Stimulated activated naive B cell treated with anti-CD40 and anti-IgM and Interleukin-4, amounts not matched to agents 10 μg/mL and 1 μg/mL and 100 μg/mL, for 72 hours (primary cell): ENCODE measurements around the gene ZBTB32.

Experiments
- ATAC-seq, 2 donors: fragments of 150-1000 bp; cut with Tn5 transposase; replicated peaks; 2 replicates each; pipeline ENCODE4 v1.10.0; 2021; ENCODE audit warnings: moderate library complexity in 1 of 2
- DNase-seq: peaks from one replicate; pipeline ENCODE4 v3.0.0; 2021
- H3K27ac Mint-ChIP-seq: one replicate; pipeline ENCODE4 v1.8.0; 2022; ENCODE audit warnings: mild to moderate bottlenecking, mixed read lengths
- H3K27me3 Mint-ChIP-seq, 2 donors: one replicate each; pipeline ENCODE4 v1.8.0; 2022; ENCODE audit warnings: mixed read lengths in 2 of 2
- H3K36me3 Mint-ChIP-seq, 2 donors: one replicate each; pipeline ENCODE4 v1.8.0; 2022; ENCODE audit warnings: mixed read lengths in 2 of 2, mild to moderate bottlenecking in 1 of 2
- H3K4me1 Mint-ChIP-seq, 2 donors: one replicate each; pipeline ENCODE4 v1.8.0; 2022; ENCODE audit warnings: mixed read lengths in 2 of 2, mild to moderate bottlenecking in 1 of 2
- H3K4me3 Mint-ChIP-seq, 2 donors: one replicate each; pipeline ENCODE4 v1.8.0; 2022; ENCODE audit warnings: mild to moderate bottlenecking in 2 of 2, mixed read lengths in 2 of 2, moderate library complexity in 1 of 2
- H3K9me3 Mint-ChIP-seq, 2 donors: one replicate each; pipeline ENCODE4 v1.8.0; 2022; ENCODE audit warnings: mixed read lengths in 2 of 2, mild to moderate bottlenecking in 1 of 2

The ZBTB32 gene

DNA sequence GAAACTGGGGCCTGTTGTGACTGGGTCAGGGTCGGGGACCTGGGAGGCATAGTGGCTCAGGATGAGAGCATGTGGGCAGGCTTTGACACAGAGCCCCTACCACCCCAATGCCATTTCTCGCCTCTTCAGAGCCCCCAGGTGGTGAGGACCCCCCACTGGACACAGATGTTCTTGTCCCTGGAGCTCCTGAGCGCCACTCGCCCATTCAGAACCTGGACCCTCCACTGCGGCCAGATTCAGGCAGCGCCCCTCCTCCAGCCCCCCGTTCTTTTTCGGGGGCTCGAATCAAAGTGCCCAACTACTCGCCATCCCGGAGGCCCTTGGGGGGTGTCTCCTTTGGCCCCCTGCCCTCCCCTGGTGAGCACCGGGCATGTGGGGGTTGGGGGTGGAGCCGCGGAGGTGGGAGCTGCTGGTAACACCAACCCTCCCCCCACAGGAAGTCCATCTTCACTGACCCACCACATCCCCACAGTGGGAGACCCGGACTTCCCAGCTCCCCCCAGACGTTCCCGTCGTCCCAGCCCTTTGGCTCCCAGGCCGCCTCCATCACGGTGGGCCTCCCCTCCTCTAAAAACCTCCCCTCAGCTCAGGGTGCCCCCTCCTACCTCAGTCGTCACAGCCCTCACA lies 27.5 kb downstream of the ZBTB32 start:
- no peaks in the 10 kb centered on the region for H3K9me3 Mint-ChIP-seq
- H3K4me3 Mint-ChIP-seq = no peak overlapping the region
- ATAC-seq = no peak
- H3K27ac Mint-ChIP-seq = peak overlapping the region; percentile 68
- DNase-seq = no peak
- no peaks in the 10 kb centered on the region for H3K27me3 Mint-ChIP-seq
- peaks cover 17 to 34% of the 10 kb centered on the region in 2 donors for H3K4me1 Mint-ChIP-seq
- peaks cover 76 to 78% of the 10 kb centered on the region in 2 donors for H3K36me3 Mint-ChIP-seq

DNA sequence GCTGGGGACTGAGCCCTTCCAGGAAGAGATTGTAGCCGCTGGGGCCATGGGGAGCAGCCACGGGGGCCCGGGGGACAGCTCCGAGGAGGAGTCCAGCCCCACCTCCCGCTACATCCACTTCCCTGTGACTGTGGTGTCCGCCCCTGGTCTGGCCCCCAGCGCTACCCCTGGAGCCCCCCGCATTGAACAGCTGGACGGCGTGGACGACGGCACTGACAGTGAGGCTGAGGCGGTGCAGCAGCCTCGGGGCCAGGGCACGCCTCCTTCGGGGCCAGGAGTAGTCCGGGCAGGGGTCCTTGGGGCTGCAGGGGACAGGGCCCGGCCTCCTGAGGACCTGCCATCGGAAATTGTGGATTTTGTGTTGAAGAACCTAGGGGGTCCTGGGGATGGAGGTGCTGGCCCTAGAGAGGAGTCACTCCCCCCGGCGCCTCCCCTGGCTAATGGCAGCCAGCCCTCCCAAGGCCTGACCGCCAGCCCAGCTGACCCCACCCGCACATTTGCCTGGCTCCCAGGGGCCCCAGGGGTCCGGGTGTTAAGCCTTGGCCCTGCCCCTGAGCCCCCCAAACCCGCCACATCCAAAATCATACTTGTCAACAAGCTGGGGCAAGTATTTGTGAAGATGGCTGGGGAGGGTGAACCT lies 28.3 kb downstream of the ZBTB32 start:
- no peaks in the 10 kb centered on the region for H3K9me3 Mint-ChIP-seq
- H3K4me1 Mint-ChIP-seq = peaks cover 23 to 41% of the 10 kb centered on the region in 2 donors
- no peak for ATAC-seq
- H3K27ac Mint-ChIP-seq = peak overlapping the region; percentile 68
- no peak overlapping the region for H3K4me3 Mint-ChIP-seq
- H3K27me3 Mint-ChIP-seq = no peaks in the 10 kb centered on the region
- DNase-seq = no peak
- H3K36me3 Mint-ChIP-seq = peaks cover 75 to 81% of the 10 kb centered on the region in 2 donors

DNA sequence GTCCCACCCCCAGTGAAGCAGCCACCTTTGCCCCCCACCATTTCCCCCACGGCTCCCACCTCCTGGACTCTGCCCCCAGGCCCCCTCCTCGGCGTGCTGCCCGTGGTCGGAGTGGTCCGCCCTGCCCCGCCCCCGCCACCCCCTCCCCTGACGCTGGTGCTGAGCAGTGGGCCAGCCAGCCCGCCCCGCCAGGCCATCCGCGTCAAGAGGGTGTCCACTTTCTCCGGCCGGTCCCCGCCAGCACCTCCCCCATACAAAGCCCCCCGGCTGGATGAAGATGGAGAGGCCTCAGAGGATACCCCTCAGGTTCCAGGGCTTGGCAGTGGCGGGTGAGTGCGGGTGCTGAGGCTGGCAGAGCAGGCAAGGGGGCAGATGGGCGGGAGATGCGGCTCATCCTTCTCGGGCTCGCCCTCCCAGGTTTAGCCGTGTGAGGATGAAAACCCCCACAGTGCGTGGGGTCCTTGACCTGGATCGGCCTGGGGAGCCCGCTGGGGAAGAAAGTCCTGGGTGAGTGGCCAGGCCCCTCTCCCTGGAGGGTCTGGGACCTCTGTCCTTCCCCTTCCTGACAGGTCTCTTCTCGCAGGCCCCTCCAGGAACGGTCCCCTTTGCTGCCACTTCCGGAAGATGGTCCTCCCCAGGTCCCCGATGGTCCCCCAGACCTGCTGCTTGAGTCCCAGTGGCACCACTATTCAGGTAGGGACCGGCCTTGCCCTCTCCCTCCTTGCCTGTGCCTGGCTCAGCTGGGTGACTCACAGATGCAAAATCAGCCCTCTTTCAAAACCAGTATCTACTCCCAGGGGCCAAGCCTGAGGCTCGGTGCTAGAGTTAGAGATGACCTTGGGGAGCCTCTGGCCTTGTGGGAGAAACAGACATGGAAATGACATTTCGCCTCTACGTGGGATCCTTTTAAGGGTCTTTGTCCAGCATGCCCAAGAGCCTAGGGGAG lies 29.1 kb downstream of the ZBTB32 start:
- H3K27ac Mint-ChIP-seq = peak overlapping the region; percentile 59
- no peak for ATAC-seq
- H3K9me3 Mint-ChIP-seq = no peaks in the 10 kb centered on the region
- peaks cover 69 to 81% of the 10 kb centered on the region in 2 donors for H3K36me3 Mint-ChIP-seq
- H3K4me1 Mint-ChIP-seq = peaks cover 20 to 43% of the 10 kb centered on the region in 2 donors
- H3K4me3 Mint-ChIP-seq = no peak overlapping the region
- DNase-seq = no peak
- no peaks in the 10 kb centered on the region for H3K27me3 Mint-ChIP-seq

DNA sequence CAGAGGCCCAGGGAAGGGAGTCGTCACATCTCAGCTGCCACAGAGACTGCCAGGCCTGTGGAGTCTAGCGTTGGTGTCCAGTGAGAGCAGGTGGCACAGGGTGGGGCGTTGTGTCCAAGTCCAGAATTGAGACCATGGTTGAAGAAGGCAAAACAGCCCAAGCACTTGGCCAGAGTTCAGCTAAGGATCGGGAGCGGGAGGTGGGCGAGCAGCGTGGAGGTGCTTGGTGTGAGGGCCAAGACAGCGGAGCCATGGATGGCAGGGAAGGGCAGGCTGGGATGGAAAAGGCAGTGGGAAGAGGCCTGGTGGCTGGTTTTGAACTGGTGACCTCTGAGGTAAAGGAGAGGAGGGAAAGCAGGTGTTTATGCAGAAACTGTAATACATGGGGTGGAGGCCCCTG lies 29.9 kb downstream of the ZBTB32 start:
- no peak for DNase-seq
- Mint-ChIP-seq H3K4me3 (no peak overlapping the region), H3K36me3 (peaks cover 66 to 83% of the 10 kb centered on the region in 2 donors), H3K9me3 (no peaks in the 10 kb centered on the region), H3K4me1 (peaks cover 25 to 51% of the 10 kb centered on the region in 2 donors), H3K27me3 (no peaks in the 10 kb centered on the region), H3K27ac (no peak overlapping the region)
- ATAC-seq = no peak

DNA sequence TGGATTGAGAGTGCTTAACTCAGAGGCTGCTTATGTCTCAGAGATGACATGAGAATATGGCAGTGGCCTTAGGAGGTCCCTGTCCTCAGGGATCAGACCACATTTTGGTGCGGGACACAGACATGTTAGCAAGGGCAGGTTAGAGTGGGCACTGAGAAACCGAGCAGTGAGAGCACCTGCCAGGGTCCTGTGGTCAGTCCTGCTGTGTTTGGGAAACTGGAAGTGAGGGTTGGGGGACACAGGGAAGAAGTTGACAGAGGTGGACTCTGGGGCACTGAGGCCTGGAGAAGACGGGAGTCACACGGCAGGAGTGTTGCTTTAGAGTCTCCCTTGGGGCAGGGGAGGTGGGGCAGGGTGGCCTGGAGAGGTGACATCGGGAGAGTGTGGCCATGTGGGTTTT lies 30.5 kb downstream of the ZBTB32 start:
- Mint-ChIP-seq H3K4me3 (no peak overlapping the region), H3K4me1 (peaks cover 29 to 57% of the 10 kb centered on the region in 2 donors), H3K36me3 (peaks cover 60 to 86% of the 10 kb centered on the region in 2 donors), H3K27ac (no peak overlapping the region), H3K27me3 (no peaks in the 10 kb centered on the region), H3K9me3 (no peaks in the 10 kb centered on the region)
- ATAC-seq = no peak
- no peak for DNase-seq

DNA sequence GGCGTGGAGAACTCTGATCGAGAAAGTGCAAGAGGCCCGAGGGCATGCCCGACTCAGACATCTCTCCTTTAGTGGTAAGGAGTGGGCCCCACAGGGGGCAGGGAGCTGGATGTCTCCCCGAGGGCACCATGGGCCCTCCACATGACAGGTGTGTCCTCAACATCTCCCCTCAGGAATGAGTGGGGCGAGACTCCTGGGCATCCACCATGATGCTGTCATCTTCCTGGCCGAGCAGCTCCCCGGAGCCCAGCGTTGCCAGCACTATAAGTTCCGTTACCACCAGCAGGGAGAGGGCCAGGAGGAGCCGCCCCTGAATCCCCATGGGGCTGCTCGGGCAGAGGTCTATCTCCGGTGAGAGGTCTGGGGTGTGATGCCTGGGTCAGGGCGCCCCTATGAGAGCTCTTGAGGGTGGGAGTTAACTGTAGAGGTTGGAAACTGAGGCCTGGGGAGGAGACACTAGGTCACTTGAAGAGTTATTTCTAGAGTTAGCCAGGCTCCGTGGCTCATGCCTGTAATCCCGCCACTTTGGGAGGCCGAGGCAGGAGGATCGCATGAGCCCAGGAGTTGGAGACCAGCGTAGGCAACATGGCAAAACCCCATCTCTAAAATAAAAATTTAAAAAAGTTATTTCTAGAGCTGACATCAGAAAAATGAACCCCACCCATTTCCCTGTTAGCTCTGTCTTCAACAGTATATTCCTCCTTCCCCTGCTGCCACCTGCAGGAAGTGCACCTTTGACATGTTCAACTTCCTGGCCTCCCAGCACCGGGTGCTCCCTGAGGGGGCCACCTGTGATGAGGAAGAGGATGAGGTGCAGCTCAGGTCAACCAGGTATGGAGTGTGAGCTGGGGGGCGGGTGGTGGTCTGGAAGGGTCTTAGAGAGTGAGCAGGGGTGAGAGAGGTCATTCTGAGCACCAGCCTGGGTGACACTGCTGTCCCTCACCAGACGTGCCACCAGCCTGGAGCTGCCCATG lies 32.8 kb downstream of the ZBTB32 start:
- ATAC-seq (no peak), DNase-seq (no peak)
- H3K36me3 Mint-ChIP-seq = peaks cover 55 to 81% of the 10 kb centered on the region in 2 donors

DNA sequence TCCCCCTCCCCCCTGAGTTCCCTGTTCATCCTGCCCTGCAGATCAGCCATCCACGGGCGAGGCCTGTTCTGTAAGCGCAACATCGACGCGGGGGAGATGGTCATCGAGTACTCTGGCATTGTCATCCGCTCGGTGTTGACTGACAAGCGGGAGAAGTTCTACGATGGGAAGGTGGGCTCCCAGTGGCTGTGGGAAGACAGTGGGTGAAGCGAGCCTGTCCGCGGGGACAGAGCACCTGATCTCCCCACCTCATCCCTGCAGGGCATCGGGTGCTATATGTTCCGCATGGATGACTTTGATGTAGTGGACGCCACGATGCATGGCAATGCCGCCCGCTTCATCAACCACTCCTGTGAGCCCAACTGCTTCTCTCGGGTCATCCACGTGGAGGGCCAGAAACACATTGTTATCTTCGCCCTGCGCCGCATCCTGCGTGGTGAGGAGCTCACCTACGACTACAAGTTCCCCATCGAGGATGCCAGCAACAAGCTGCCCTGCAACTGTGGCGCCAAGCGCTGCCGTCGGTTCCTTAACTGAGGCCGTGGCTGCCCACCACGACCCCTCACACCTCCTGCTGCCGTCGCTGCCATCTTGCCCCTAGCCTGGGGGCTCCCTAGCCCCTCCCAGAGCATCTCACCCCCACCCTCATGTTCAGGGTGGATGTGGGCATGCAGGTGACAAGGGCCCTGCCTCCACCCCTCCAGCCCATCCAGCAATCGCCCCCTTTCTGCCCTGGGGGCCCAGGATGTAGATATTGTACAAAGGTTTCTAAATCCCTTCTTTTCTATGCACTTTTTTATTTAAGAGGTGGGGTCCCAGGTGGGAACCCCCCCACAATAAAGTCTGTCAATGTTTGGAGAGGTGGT lies 33.9 kb downstream of the ZBTB32 start:
- H3K27ac Mint-ChIP-seq = peak overlapping the region; percentile 92
- no peaks in the 10 kb centered on the region for H3K27me3 Mint-ChIP-seq
- ATAC-seq (no peak), DNase-seq (no peak)
- peak overlapping the region; percentile 40 to 57 for H3K4me3 Mint-ChIP-seq
- no peaks in the 10 kb centered on the region for H3K9me3 Mint-ChIP-seq
- peaks cover 42 to 74% of the 10 kb centered on the region in 2 donors for H3K4me1 Mint-ChIP-seq
- H3K36me3 Mint-ChIP-seq = peaks cover 62 to 82% of the 10 kb centered on the region in 2 donors

More for the DNA sequence above, 32.8 kb downstream of the ZBTB32 start:
- Mint-ChIP-seq H3K4me3 (peak overlapping the region in 1 of 2 donors; percentile 49), H3K9me3 (no peaks in the 10 kb centered on the region), H3K4me1 (peaks cover 35 to 63% of the 10 kb centered on the region in 2 donors), H3K27me3 (no peaks in the 10 kb centered on the region), H3K27ac (peak overlapping the region; percentile 89)

DNA sequence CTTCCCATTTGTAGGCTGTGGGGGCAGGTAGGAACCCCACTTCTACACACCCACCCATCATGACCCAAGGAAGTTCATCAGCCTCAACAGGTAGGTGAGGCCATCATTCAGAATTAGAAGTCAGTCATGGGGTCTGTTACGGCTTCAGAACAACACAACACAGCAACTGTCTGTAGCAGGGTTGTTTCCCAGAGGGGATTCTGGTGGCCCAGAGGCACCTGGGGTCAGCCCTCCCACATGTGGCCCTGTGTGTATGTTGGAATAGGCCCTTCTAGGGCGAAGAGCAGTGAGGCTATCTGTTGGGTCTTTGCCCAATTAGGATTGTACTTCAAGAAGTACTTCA lies 34.5 kb downstream of the ZBTB32 start:
- no peaks in the 10 kb centered on the region for H3K9me3 Mint-ChIP-seq
- H3K4me1 Mint-ChIP-seq = peaks cover 43 to 78% of the 10 kb centered on the region in 2 donors
- H3K27me3 Mint-ChIP-seq = no peaks in the 10 kb centered on the region
- H3K27ac Mint-ChIP-seq = peak overlapping the region; percentile 92
- ATAC-seq = no peak
- peak overlapping the region; percentile 40 to 57 for H3K4me3 Mint-ChIP-seq
- DNase-seq = no peak
- H3K36me3 Mint-ChIP-seq = peaks cover 62 to 76% of the 10 kb centered on the region in 2 donors

DNA sequence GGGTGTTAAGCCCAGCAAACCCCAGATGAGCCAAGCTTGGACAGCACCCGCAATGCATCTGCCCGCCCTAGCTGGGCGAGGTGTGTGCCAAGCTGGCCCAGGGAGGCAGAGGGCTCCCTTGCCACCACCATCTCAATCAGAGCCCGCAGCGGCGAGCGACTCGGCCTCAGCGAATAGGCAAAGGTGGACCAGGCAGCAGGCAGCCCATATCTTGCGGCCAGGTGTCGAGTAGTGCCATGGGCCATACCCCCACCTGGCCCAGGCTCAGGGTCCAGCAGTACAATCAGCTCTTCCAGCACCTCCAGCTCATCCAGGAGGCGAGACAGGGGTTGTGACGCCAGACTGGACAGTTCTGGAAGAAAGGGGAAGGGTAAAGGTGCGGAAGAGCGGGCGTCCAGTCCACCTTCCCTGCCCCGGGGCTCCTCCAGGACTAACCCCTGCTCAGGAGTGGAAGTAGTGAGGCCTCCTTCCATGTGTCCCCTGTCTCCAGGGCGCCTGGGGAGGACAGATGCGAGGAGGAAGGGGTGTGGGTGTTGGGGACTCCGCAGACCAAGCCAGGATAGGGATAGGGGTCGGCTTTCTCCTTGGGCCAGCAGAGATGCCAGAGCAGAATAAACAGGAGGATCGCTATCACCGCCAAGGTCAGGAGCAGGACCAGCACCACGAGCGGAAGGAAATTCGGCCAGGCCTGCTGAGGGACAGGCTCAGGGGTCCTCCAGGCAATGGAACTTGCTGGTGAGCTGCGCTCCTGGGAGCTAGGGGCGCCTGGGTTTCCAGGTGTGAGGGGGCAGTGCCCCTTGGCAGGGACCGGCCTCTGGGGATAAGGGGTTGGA lies 35.1 kb downstream of the ZBTB32 start:
- Mint-ChIP-seq H3K36me3 (peaks cover 60 to 76% of the 10 kb centered on the region in 2 donors), H3K27ac (peak overlapping the region; percentile 73), H3K4me1 (peaks cover 44 to 78% of the 10 kb centered on the region in 2 donors), H3K4me3 (peak overlapping the region; percentile 96 to 97), H3K27me3 (no peaks in the 10 kb centered on the region), H3K9me3 (no peaks in the 10 kb centered on the region)
- no peak for DNase-seq
- ATAC-seq = no peak

DNA sequence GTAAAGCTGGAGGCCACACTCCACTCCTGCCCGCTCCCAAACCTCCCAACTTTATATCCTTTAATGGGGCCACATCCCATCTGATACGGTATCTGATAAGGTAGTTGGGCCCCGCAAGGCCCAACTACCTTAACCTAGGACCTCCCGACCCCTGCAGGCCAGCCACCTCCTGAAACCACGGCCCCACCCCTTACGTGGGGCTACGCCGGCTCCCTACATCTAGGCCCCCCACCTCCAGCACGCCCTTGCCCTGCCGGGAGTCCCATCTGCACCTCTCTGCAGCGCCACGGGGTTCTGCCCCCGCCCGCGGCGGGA lies 35.7 kb downstream of the ZBTB32 start:
- ATAC-seq (peak; percentile 8 to 10), DNase-seq (no peak)
- H3K27ac Mint-ChIP-seq = peak overlapping the region; percentile 98
- no peaks in the 10 kb centered on the region for H3K27me3 Mint-ChIP-seq
- peak overlapping the region; percentile 96 to 97 for H3K4me3 Mint-ChIP-seq
- H3K4me1 Mint-ChIP-seq = peaks cover 44 to 73% of the 10 kb centered on the region in 2 donors
- H3K9me3 Mint-ChIP-seq = no peaks in the 10 kb centered on the region
- H3K36me3 Mint-ChIP-seq = peaks cover 55 to 74% of the 10 kb centered on the region in 2 donors

DNA sequence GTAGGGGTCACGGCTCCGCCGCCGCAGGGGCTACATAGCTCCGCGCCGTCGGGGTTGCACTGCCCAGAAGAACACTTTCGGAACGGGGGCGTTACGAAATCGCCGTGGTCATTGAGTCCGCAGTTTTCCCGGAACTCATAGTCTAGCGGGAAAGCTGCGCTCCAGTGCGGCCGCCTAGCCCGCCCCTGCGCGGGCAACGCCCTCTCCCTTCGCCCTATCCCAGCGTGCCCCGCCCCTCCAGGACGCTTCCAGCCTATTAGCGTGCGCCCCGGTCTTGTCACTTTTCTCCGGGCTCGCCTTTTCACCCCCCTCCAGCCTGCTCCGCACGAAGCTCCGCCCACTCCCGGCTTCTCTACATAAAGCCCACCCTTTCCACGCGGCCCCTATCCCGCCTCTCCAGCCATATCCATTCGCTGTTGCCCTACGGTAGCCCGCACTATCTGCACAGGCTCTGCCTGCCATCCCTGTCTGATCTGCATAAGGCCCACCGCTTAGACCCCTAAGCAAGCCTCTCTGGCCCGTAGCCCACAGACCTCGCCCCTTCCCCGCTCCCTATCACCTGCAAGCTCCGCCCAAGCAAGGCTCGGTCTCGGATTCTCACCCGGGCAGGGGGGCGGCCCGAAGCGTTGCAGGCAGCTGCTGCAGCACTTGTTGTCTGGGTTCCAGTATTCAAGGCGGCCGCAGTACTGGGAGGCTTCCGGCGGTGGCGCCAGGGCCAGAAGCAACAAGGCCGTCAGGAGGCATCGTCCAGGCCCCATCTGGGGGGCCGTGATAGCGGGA lies 36.3 kb downstream of the ZBTB32 start:
- H3K4me1 Mint-ChIP-seq = peaks cover 41 to 71% of the 10 kb centered on the region in 2 donors
- H3K9me3 Mint-ChIP-seq = no peaks in the 10 kb centered on the region
- peak overlapping the region; percentile 98 for H3K27ac Mint-ChIP-seq
- peak overlapping the region; percentile 96 to 97 for H3K4me3 Mint-ChIP-seq
- ATAC-seq = peak; percentile 66 to 67
- DNase-seq = peak; percentile 95
- peaks cover 51 to 72% of the 10 kb centered on the region in 2 donors for H3K36me3 Mint-ChIP-seq
- H3K27me3 Mint-ChIP-seq = no peaks in the 10 kb centered on the region

DNA sequence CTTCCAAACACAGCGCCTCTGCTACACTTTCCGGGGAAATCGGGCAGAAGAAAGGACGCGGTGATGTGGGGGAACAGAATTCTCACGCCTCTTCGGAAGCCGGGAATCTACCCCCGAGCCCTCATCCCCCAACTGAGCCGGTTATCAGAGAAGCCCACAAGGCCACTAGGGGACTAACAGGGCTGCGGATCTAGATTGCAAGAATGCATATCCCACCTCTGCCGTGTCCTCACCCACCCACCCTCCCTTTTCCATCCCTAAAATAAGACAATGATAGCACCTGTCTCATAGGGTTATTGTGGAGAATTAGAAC lies 36.8 kb downstream of the ZBTB32 start:
- peak overlapping the region; percentile 96 to 98 for H3K4me3 Mint-ChIP-seq
- H3K27ac Mint-ChIP-seq = peak overlapping the region; percentile 98
- peaks cover 50 to 73% of the 10 kb centered on the region in 2 donors for H3K36me3 Mint-ChIP-seq
- no peak for DNase-seq
- no peaks in the 10 kb centered on the region for H3K9me3 Mint-ChIP-seq
- peaks cover 43 to 73% of the 10 kb centered on the region in 2 donors for H3K4me1 Mint-ChIP-seq
- ATAC-seq = no peak
- no peaks in the 10 kb centered on the region for H3K27me3 Mint-ChIP-seq
